Sigmoid colon (tissue), 7 donors: Measurements from ENCODE around the gene APLF. TPM values are rescaled to one million over a fixed set of nuclear protein-coding genes. Genes with fewer than 3 reads are reported as not detected.

Experiments used
- DNase-seq: peaks from one replicate; pipeline ENCODE4 v3.0.0-alpha.2; 2019
- H3K27ac ChIP-seq, 4 donors: fragments of 200-600 bp; sonication (generic); one replicate each; pipeline ENCODE4 v1.5.1; 2016 to 2019; ENCODE audit warnings: mild to moderate bottlenecking in 1 of 4
- H3K27me3 ChIP-seq, 3 donors: fragments of 200-600 bp; sonication (generic); one replicate each; pipeline ENCODE4 v1.5.1; 2019; ENCODE audit warnings: mild to moderate bottlenecking in 1 of 3
- H3K36me3 ChIP-seq, 4 donors: fragments of 200-600 bp; sonication (generic); one replicate each; pipeline ENCODE4 v1.5.1; 2016 to 2019
- H3K4me1 ChIP-seq, 4 donors: fragments of 200-600 bp; sonication (generic); one replicate each; pipeline ENCODE4 v1.5.1; 2017 to 2019
- H3K4me3 ChIP-seq, 4 donors: fragments of 200-600 bp; sonication (generic); one replicate each; pipeline ENCODE4 v1.5.1; 2017 to 2019; ENCODE audit warnings: mild to moderate bottlenecking in 2 of 4, moderate library complexity in 1 of 4
- H3K9me3 ChIP-seq, 4 donors: fragments of 200-600 bp in 3 of 4; sonication (generic) in 3 of 4; one replicate each; pipeline versions ENCODE4 v1.5.1 to v1.6.1; 2013 to 2019
- CTCF ChIP-seq, 4 experiments: fragments of 450-650 bp in 3 of 4; fragments of 200-600 bp in 1 of 4; IDR thresholded peaks; one replicate each; pipeline ENCODE4 v1.5.1; 2016 to 2019; ENCODE audit warnings: antibody characterized with exemption in 4 of 4, mild to moderate bottlenecking in 3 of 4, moderate library complexity in 2 of 4
- EP300 ChIP-seq, 4 donors: sonication (generic); formaldehyde crosslinking; IDR thresholded peaks; one replicate each; pipeline ENCODE4 v1.6.1; 2017; ENCODE audit warnings: antibody characterized with exemption in 4 of 4
- POLR2A ChIP-seq, 2 donors: fragments of 450-650 bp; IDR thresholded peaks; one replicate each; pipeline ENCODE4 v1.6.1; 2016; ENCODE audit warnings: antibody characterized with exemption in 2 of 2, mild to moderate bottlenecking in 2 of 2, moderate library complexity in 2 of 2
- POLR2AphosphoS5 ChIP-seq, 4 donors: sonication (generic); formaldehyde crosslinking; IDR thresholded peaks; one replicate each; pipeline ENCODE4 v1.6.1; 2017; ENCODE audit warnings: antibody characterized with exemption in 4 of 4
- WGBS, 2 donors: extraction: QIAGEN DNeasy Blood & Tissue Kit; methylation state at CpG; one replicate each; pipeline ENCODE4 v1.1.7; 2013; 5-methylcytosine and 5-hydroxymethylcytosine counted together
- intact Hi-C: fragments of 100-400 bp; cut with DNase I; formaldehyde crosslinking; loops from one replicate; pipeline ENCODE4 v1.15.1; 2023
- polyA plus RNA-seq, 3 donors: library from polyadenylated mRNA; stranded (reverse); fragments of 200-250 nt; gene quantifications; one replicate each; pipeline ENCODE4 v1.2.3, GENCODE V29; 2013
- total RNA-seq, 4 donors: library from RNA; depleted of rRNA; stranded (reverse); fragments of >200 nt; gene quantifications; one replicate each; pipeline ENCODE4 v1.1.0, GENCODE V29; 2016
- donor health status: healthy with polysubstance abuse.
- donor health status: Bipolar disorder and iron deficiency.
- donor health status: healthy.

APLF gene
- total and polyA plus RNA-seq, 7 donors, result 0.23 to 21.7 (median 11.0) TPM

GRCh38 chr2:68612765-68613519 is 145.6 kb downstream of the APLF start:
- Histone ChIP-seq H3K27ac (no peak overlapping the region), H3K27me3 (no peaks in the 10 kb centered on the region), H3K4me1 (no peaks in the 10 kb centered on the region), H3K4me3 (no peak overlapping the region), H3K36me3 (no peaks in the 10 kb centered on the region), H3K9me3 (peaks cover 0 to 5% (median 0%) of the 10 kb centered on the region in 4 donors)
- TF ChIP-seq POLR2A (IDR thresholded peaks at IDR 0.05), result no peak
- no peak for TF ChIP-seq EP300 (IDR thresholded peaks at IDR 0.05)
- no peak for TF ChIP-seq POLR2AphosphoS5 (IDR thresholded peaks at IDR 0.05)
- no peak for TF ChIP-seq CTCF (IDR thresholded peaks at IDR 0.05)
- no peak for DNase-seq
- intact Hi-C loops, result no loop called here
- 72 to 88% methylated on average over 5 of the region's 5 CpGs for WGBS, 2 donors

GRCh38 chr2:68620772-68621171 is 153.4 kb downstream of the APLF start:
- TF ChIP-seq POLR2A (IDR thresholded peaks at IDR 0.05) (no peak), POLR2AphosphoS5 (IDR thresholded peaks at IDR 0.05) (no peak), CTCF (IDR thresholded peaks at IDR 0.05) (no peak)
- Histone ChIP-seq H3K9me3 (peaks cover 0 to 5% (median 0%) of the 10 kb centered on the region in 4 donors), H3K27me3 (no peaks in the 10 kb centered on the region), H3K27ac (no peak overlapping the region), H3K4me3 (no peak overlapping the region), H3K36me3 (no peaks in the 10 kb centered on the region), H3K4me1 (no peaks in the 10 kb centered on the region)
- intact Hi-C loops, result no loop called here
- no peak for DNase-seq

GRCh38 chr2:68623820-68624219 is 156.4 kb downstream of the APLF start:
- no peaks in the 10 kb centered on the region for H3K27me3 ChIP-seq
- TF ChIP-seq POLR2A (IDR thresholded peaks at IDR 0.05) (no peak), EP300 (IDR thresholded peaks at IDR 0.05) (no peak), CTCF (IDR thresholded peaks at IDR 0.05) (no peak), POLR2AphosphoS5 (IDR thresholded peaks at IDR 0.05) (no peak)
- H3K36me3 ChIP-seq, result no peaks in the 10 kb centered on the region
- intact Hi-C loops, result no loop called here
- no peak overlapping the region for H3K4me3 ChIP-seq
- WGBS, 2 donors, result 93% methylated on average over 6 of the region's 6 CpGs
- no peak for DNase-seq
- H3K4me1 ChIP-seq, result no peaks in the 10 kb centered on the region
- peaks cover 0 to 5% (median 0%) of the 10 kb centered on the region in 4 donors for H3K9me3 ChIP-seq
- H3K27ac ChIP-seq, result no peak overlapping the region

- intact Hi-C loops, result no loop called here
- DNase-seq, result no peak
- Histone ChIP-seq H3K36me3 (no peaks in the 10 kb centered on the region), H3K4me1 (no peaks in the 10 kb centered on the region), H3K4me3 (no peak overlapping the region), H3K9me3 (no peaks in the 10 kb centered on the region), H3K27ac (no peak overlapping the region), H3K27me3 (no peaks in the 10 kb centered on the region)
- WGBS, 2 donors, result 92% methylated on average over 3 of the region's 3 CpGs
- no peak for TF ChIP-seq CTCF (IDR thresholded peaks at IDR 0.05)
- no peak for TF ChIP-seq POLR2AphosphoS5 (IDR thresholded peaks at IDR 0.05)
- no peak for TF ChIP-seq POLR2A (IDR thresholded peaks at IDR 0.05)
- TF ChIP-seq EP300 (IDR thresholded peaks at IDR 0.05), result no peak
Measured at GRCh38 chr2:68627615-68628014, 160.2 kb downstream of the APLF start.

Other genes with a start within 250 kb of the APLF start
- 10 to 100 TPM; 28.4 to 38.5 (median 36.6) TPM for gene PPP3R1, start 215.1 kb upstream of the APLF start, total RNA-seq
- gene PPP3R1, start 215.1 kb upstream of the APLF start, polyA plus RNA-seq, result 10 to 100 TPM; 17.4 to 28.8 (median 27.5) TPM
- gene CNRIP1, start 147.6 kb upstream of the APLF start, total RNA-seq, result 10 to 100 TPM; 22.5 to 38.2 (median 32.6) TPM
- gene CNRIP1, start 147.6 kb upstream of the APLF start, polyA plus RNA-seq, result 10 to 100 TPM in 2 of 3 donors, 1 to 10 TPM in 1; 6.2 to 16.2 (median 10.0) TPM
- 10 to 100 TPM in 2 of 4 donors, 1 to 10 TPM in 2; 5.8 to 15.2 (median 10.3) TPM for gene PLEK, start 102.3 kb upstream of the APLF start, total RNA-seq
- 10 to 100 TPM; 12.5 to 16.8 (median 12.6) TPM for gene PLEK, start 102.3 kb upstream of the APLF start, polyA plus RNA-seq
- 1 to 10 TPM in 1 of 4 donors, under 1 TPM in 3; 0.55 to 1.1 (median 0.83) TPM for gene FBXO48, start 291 bp upstream of the APLF start, total RNA-seq
- 1 to 10 TPM in 1 of 3 donors, under 1 TPM in 2; 0.60 to 1.2 (median 0.70) TPM for gene FBXO48, start 291 bp upstream of the APLF start, polyA plus RNA-seq
- 1 to 10 TPM in 2 of 4 donors, under 1 TPM in 1, not detected in 1; 0.28 to 1.1 (median 1.1) TPM for gene PROKR1, start 176.0 kb downstream of the APLF start, total RNA-seq
- gene PROKR1, start 176.0 kb downstream of the APLF start, polyA plus RNA-seq, result under 1 TPM in 1 of 3 donors, not detected in 2; 0.20 TPM